ENCODE data around the gene MAGEA10.

DNA sequence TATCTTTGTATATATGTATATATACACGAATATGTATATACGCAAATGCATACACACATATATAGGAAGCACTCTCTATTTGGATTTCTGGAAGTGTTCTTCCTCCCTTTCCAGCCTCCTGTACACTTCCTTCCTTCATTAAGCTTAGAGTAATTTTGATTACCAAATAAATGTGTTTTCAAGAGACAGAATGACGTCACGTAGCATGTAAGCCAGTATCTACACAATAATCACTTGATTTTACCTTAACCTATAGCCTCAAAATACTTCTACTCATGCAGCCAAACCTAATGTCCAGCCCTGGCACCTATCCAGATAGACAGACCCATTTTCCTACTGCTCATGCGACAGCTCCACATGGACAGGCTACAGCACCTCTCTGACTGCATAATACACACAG lies 29.9 kb downstream of the MAGEA10 start:
- no peak for TF ChIP-seq EP300 (IDR thresholded peaks at IDR 0.05)
- TF ChIP-seq, protein P1, sequence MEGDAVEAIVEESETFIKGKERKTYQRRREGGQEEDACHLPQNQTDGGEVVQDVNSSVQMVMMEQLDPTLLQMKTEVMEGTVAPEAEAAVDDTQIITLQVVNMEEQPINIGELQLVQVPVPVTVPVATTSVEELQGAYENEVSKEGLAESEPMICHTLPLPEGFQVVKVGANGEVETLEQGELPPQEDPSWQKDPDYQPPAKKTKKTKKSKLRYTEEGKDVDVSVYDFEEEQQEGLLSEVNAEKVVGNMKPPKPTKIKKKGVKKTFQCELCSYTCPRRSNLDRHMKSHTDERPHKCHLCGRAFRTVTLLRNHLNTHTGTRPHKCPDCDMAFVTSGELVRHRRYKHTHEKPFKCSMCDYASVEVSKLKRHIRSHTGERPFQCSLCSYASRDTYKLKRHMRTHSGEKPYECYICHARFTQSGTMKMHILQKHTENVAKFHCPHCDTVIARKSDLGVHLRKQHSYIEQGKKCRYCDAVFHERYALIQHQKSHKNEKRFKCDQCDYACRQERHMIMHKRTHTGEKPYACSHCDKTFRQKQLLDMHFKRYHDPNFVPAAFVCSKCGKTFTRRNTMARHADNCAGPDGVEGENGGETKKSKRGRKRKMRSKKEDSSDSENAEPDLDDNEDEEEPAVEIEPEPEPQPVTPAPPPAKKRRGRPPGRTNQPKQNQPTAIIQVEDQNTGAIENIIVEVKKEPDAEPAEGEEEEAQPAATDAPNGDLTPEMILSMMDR (IDR thresholded peaks at IDR 0.05), result no peak
- TF ChIP-seq POLR2A (IDR thresholded peaks at IDR 0.05), result no peak

Data from ovary (tissue), 3 donors.